GM18520 (cell line): ENCODE results near the gene MEGF9.

Experiments used
- ATAC-seq: cut with Tn5 transposase; IDR thresholded peaks from one replicate; pipeline ENCODE4 v1.9.1; 2021; ENCODE audit not compliant: unreplicated experiment

MEGF9 gene

GRCh38 chr9:120733190-120733589 lies 18.9 kb upstream of the MEGF9 start:
- no peak for ATAC-seq

GRCh38 chr9:120730654-120731514 lies 16.6 kb upstream of the MEGF9 start:
- no peak for ATAC-seq

GRCh38 chr9:120729791-120730241 lies 15.5 kb upstream of the MEGF9 start:
- ATAC-seq: no peak

DNA sequence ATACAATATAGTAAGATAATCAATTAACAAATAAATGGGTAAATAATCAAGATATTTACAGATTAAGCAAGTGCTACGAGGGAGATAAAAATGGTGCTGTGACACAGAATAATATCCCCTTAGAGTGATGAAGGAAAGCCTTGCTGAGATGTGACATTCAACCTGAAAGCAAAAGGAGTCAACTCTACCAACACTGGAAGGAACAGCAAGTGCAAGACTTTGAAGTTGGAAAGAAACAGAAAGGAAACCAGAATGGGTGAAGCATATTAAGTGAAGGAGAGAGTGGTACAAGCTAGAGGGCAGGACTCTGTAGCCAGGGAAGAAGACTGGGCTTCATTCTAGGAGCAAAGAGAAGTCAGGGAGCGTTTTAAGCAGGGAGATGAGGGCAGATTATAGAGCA lies 12.2 kb upstream of the MEGF9 start:
- no peak for ATAC-seq

GRCh38 chr9:120725907-120726306 lies 11.6 kb upstream of the MEGF9 start:
- ATAC-seq: no peak

DNA sequence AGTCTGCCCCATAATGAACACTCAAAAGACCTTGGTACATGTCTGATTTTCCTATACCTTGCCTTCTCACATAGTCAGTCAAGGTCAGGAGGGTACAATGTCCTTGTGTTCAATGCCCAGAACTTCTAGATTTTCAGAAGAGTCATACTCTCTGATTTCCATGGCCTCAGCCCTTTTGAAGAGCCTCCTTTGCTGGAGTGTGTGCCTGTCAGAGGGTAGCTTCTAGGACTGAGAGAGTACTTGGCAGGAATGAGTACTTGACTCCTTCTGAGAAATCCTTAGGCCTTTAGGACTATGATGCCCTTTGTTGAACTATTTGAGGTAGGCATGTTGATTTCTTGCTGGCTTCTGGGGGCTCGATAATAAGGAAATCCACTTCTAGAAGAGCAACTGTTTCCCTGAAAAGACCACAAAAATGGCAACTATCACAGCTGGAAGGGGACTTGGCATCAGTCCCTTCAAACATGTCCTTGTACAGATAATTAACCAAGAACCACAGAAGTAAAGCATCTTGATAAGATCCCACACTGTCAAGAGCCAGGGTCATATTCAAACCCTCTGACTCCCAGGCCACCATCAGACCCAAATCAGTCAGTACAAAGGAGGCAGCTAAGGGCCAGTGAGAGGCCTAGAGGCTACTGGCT lies 10.6 kb upstream of the MEGF9 start:
- no peak for ATAC-seq

GRCh38 chr9:120723565-120723964 lies 9.3 kb upstream of the MEGF9 start:
- ATAC-seq: no peak

GRCh38 chr9:120720404-120720803 lies 6.1 kb upstream of the MEGF9 start:
- ATAC-seq: no peak

DNA sequence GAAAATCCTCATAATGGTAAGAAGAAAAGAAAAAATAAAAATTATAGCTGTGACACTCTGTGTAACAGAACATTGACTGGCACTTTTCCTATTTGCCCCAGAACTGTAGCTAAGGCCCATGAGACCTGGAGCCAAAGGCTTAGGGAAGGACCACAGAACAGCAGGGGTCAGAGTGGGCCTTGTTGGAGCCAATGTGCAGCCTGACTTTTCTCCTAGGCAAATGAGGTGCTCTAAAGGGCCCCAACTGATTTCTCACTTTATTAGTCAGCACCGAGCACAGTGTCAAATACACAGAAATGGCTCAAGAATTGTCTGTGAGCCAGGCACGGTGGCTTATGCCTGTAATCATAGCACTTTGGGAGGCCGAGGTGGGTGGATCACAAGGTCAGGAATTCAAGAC lies 4.0 kb upstream of the MEGF9 start:
- ATAC-seq: no peak

DNA sequence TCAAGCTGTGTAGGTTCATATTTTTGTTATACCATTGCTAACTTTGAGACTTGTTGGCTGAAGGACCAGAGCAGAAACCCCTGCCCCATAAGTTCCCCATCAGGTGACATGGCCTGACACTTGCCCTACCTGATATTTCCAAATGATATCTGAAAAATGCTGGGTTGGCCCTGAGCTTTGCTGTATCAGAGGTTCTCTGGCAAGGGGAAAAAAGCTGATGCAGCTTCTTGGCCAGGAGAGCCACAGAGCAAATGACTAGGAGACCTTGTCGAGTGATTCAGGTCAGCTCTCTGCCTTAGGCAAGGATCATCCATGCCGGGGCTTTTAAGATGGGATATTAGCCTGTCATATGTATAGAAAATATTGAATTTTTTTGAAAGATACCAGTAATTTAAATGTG lies 2.9 kb upstream of the MEGF9 start:
- ATAC-seq: no peak

DNA sequence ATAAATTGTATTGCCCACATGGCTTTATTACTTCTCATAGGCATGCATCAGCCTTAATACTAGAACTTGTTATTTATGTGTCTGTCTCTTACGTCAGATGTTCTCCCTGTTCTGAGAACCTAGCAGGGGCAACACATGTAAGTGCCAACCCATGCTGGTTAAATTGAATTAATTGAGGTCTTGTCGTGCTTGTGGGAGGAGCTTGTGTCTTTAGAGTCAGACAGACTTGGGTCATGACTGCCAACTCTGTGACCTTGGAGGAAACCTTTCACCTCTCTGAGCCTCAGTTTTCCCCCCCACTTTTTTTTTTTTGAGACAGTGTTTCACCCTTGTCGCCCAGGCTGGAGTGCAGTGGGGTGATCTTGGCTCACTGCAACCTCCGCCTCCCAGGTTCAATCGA lies 2.2 kb upstream of the MEGF9 start:
- ATAC-seq: no peak

DNA sequence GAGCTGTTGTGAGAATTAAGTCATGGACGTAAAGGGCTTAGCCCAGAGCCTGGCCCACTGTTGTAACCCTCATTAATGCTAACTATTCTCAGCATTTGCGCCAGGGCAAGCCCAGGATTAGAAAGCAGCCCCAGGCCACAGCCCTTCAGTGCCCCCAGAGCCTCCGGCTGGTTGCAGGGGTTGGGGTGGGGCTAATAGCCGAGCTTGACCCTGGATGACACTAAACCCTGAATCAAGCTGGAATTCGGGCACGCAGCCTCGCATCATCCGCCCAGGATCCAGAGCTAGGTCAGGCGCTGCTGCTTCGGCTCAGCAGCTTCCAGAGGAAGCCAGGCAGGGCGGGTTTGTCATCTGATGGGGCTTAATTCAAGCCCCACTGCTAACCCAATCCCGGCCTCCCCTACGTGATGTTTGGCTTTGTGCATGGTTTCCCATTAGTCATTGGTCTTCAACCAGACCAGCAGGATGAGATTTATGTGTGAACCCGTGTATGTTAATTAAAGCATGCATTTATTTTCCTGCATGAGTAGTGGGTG lies 1.2 kb upstream of the MEGF9 start:
- ATAC-seq: no peak

DNA sequence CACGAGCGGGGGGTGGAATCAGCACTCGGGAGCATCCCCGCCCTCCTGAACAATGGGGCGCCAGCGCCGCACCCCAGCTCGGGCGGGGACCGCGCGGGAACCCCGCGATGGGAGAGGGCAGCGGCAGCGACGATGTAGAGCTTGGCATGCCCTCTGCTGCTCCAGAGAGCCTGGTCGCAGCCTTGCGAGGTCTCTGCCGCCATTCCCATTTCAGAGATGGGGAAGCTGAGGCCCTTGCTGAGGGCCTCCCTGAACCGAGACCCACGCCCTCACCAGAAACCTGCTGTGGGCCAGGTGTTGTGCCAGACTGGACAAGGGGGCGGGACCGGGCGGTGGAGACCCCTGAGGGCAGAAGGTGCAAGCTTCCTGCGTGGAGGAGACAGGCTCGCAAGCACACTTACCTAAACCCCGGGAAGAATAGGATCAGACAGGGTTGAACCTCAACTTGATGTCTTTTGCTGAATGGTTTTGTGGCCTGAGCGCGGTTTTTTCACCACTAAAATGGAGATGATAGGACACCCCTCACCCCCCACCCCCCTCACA lies 647 bp upstream of the MEGF9 start:
- ATAC-seq: no peak

GRCh38 chr9:120713257-120714087 lies 798 bp downstream of the MEGF9 start:
- no peak for ATAC-seq

GRCh38 chr9:120712539-120713031 lies 1.7 kb downstream of the MEGF9 start:
- ATAC-seq: no peak

- no peak for ATAC-seq
Observed at GRCh38 chr9:120711841-120712538, 2.3 kb downstream of the MEGF9 start.

GRCh38 chr9:120711354-120711753 lies 2.9 kb downstream of the MEGF9 start:
- no peak for ATAC-seq

DNA sequence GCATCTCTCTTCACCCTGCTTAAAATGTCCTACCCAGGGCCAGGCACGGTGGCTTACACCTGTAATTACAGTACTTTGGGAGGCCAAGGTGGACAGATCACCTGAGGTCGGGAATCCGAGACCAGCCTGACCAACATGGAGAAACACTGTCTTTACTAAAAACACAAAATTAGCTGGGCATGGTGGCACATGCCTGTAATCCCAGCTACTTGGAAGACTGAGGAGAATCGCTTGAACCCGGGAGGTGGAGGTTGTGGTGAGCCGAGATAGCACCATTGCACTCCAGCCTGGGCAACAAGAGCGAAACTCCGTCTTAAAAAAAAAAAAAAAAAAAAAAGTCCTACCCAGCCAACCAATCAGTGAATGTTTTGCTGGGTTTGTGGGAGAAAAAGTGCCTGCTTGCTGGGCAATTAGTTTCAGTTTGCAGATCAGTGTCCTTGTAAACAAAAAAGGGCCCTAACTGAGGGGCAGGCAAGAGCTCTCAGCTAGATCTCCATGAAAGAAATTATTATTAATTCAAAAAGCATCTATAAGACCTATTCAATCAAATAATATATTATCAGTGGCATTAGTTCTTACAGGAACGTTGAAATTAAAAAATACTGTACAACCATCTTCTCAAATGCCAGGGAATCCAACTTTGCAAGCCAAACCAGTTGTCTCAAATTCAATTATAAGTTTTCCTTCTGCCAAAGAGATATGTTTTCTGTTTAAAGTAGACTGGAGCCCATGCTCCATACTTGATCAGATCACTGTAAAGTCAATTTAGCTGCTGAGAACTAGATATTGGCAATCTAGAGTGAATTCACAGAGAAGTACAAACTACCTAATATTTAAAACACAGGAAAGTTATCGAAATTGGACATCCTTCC lies 3.9 kb downstream of the MEGF9 start:
- ATAC-seq: no peak

DNA sequence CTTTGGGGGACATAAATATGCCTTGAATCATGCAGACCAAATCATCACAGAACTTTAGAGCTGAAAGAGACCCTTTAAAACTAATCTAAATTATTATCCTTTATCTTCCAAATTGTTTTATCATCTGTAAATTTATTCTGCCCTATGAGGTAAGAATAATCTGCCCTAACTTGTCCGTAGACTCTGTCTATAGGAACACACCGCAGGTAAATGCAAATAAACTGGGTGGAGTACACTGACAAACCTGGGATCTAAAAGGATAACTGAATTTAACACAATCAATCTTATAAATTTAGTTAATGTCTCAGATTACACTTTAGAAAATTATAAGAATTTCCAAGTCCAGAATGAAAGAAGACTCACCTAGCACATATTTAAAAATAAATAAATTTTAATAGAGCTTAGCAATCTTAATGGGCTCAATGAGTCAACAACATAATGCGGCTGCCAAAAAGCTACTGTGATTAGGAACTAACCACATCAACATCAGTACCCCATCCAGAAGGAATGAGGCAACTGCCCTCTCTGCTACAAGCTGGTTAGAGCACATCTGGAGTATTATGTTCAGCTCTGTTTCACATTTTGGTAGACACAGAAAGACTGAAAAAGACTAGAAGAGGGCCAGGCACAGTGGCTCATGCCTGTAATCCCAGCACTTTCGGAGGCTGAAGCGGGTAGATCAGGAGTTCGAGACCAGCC lies 5.6 kb downstream of the MEGF9 start:
- ATAC-seq: no peak
